HepG2 (cell line): Measurements from ENCODE around the gene SEMA4B. TPM values are rescaled to one million over a fixed set of nuclear protein-coding genes. Genes with fewer than 3 reads are reported as not detected.

Source experiments
- ARNTL ChIP-seq: sonication (generic); formaldehyde crosslinking; IDR thresholded peaks from 2 replicates; pipeline ENCODE4 v1.4.0; 2020; ENCODE audit warnings: mild to moderate bottlenecking, missing genetic modification reagents
- HOXA3 ChIP-seq: sonication (generic); formaldehyde crosslinking; IDR thresholded peaks from 2 replicates; pipeline ENCODE4 v1.5.0; 2020; ENCODE audit warnings: missing genetic modification reagents
- KLF12 ChIP-seq: sonication (generic); formaldehyde crosslinking; IDR thresholded peaks from 2 replicates; pipeline ENCODE4 v1.4.0; 2020; ENCODE audit warnings: missing genetic modification reagents, borderline replicate concordance
- MED1 ChIP-seq: sonication (generic); formaldehyde crosslinking; IDR thresholded peaks from 2 replicates; pipeline ENCODE4 v1.4.0; 2020; ENCODE audit warnings: missing genetic modification reagents
- RBFOX2 ChIP-seq: fragments of 200-400 bp; formaldehyde crosslinking; IDR thresholded peaks from 2 replicates; pipeline ENCODE4 v1.6.1; 2017; ENCODE audit warnings: low read depth, mild to moderate bottlenecking, low read length
- ZMYM2 ChIP-seq: sonication (generic); formaldehyde crosslinking; IDR thresholded peaks from 2 replicates; pipeline ENCODE4 v1.8.0; 2022; ENCODE audit warnings: mild to moderate bottlenecking, missing genetic modification reagents
- ZNF17 ChIP-seq: sonication (generic); formaldehyde crosslinking; IDR thresholded peaks from 2 replicates; pipeline ENCODE4 v1.5.0; 2020; ENCODE audit warnings: mild to moderate bottlenecking, missing genetic modification reagents
- ZNF224 ChIP-seq: sonication (generic); formaldehyde crosslinking; IDR thresholded peaks from 2 replicates; pipeline ENCODE4 v1.5.0; 2020; ENCODE audit warnings: mild to moderate bottlenecking, missing genetic modification reagents
- ZNF260 ChIP-seq: sonication (generic); formaldehyde crosslinking; IDR thresholded peaks from 2 replicates; pipeline ENCODE4 v1.4.0; 2020; ENCODE audit warnings: missing genetic modification reagents, low read depth, mild to moderate bottlenecking, borderline replicate concordance
- ZNF569 ChIP-seq: sonication (generic); formaldehyde crosslinking; IDR thresholded peaks from 2 replicates; pipeline ENCODE4 v1.5.0; 2020; ENCODE audit warnings: mild to moderate bottlenecking, missing genetic modification reagents, moderate library complexity, borderline replicate concordance
- ZNF572 ChIP-seq: sonication (generic); formaldehyde crosslinking; IDR thresholded peaks from 2 replicates; pipeline ENCODE4 v1.5.1; 2020; ENCODE audit warnings: mild to moderate bottlenecking, missing genetic modification reagents
- ZNF788 ChIP-seq: sonication (generic); formaldehyde crosslinking; IDR thresholded peaks from 2 replicates; pipeline ENCODE4 v1.5.0; 2020; ENCODE audit warnings: mild to moderate bottlenecking, missing genetic modification reagents, borderline replicate concordance
- ZNF83 ChIP-seq: sonication (generic); formaldehyde crosslinking; IDR thresholded peaks from 2 replicates; pipeline ENCODE4 v1.4.0; 2020; ENCODE audit warnings: missing genetic modification reagents, mild to moderate bottlenecking, borderline replicate concordance
- polyA plus RNA-seq, 8 experiments: library from polyadenylated mRNA; depleted of rRNA in 3 of 8; stranded (reverse) in 7 of 8; unstranded in 1 of 8; fragments of >200 nt; fragmentation: Illumina TruSeq in 4 of 8; extraction: Trizol in 4 of 8; gene quantifications; 2 replicates each; pipeline versions ENCODE4 v1.2.1 to v1.2.3, GENCODE V29; 2011 to 2016; ENCODE audit warnings: low read depth in 4 of 8, missing spikeins in 1 of 8, mixed read lengths in 1 of 8; ENCODE audit not compliant: insufficient read depth in 1 of 8
- total RNA-seq, 5 experiments: library from RNA; depleted of rRNA; stranded (reverse); fragments of >200 nt; fragmentation: Illumina TruSeq; extraction: Trizol; gene quantifications; 2 replicates each; pipeline ENCODE4 v1.2.3, GENCODE V29; 2016; ENCODE audit warnings: low read depth in 1 of 5
- TF ChIP-seq, protein P1 (sequence below): sonication (generic); formaldehyde crosslinking; IDR thresholded peaks from 2 replicates; pipeline ENCODE4 v1.5.1; 2020; ENCODE audit warnings: mild to moderate bottlenecking, missing genetic modification reagents, borderline replicate concordance
- TF ChIP-seq, protein P2 (sequence below): sonication (generic); formaldehyde crosslinking; IDR thresholded peaks from 2 replicates; pipeline ENCODE4 v1.5.1; 2020; ENCODE audit warnings: missing genetic modification reagents, mild to moderate bottlenecking, borderline replicate concordance
- TF ChIP-seq, protein P3 (sequence below): sonication (generic); formaldehyde crosslinking; IDR thresholded peaks from 2 replicates; pipeline ENCODE4 v1.5.1; 2020; ENCODE audit warnings: mild to moderate bottlenecking, missing genetic modification reagents
- TF ChIP-seq, protein P4 (sequence below): sonication (generic); formaldehyde crosslinking; IDR thresholded peaks from 2 replicates; pipeline ENCODE4 v1.5.0; 2020; ENCODE audit warnings: mild to moderate bottlenecking, missing genetic modification reagents
- TF ChIP-seq, protein P5 (sequence below): sonication (generic); formaldehyde crosslinking; IDR thresholded peaks from 2 replicates; pipeline ENCODE4 v1.5.0; 2020; ENCODE audit warnings: missing genetic modification reagents, mild to moderate bottlenecking, borderline replicate concordance
- TF ChIP-seq, protein P6 (sequence below): sonication (generic); formaldehyde crosslinking; IDR thresholded peaks from 2 replicates; pipeline ENCODE4 v1.4.0; 2020; ENCODE audit warnings: mild to moderate bottlenecking, missing genetic modification reagents

The SEMA4B gene
- total and polyA plus RNA-seq, 2 of the 13 experiments (the other 11 are each of a cell fraction or from before 2014, with no cell fraction given): 2.1 to 17.0 TPM

DNA sequence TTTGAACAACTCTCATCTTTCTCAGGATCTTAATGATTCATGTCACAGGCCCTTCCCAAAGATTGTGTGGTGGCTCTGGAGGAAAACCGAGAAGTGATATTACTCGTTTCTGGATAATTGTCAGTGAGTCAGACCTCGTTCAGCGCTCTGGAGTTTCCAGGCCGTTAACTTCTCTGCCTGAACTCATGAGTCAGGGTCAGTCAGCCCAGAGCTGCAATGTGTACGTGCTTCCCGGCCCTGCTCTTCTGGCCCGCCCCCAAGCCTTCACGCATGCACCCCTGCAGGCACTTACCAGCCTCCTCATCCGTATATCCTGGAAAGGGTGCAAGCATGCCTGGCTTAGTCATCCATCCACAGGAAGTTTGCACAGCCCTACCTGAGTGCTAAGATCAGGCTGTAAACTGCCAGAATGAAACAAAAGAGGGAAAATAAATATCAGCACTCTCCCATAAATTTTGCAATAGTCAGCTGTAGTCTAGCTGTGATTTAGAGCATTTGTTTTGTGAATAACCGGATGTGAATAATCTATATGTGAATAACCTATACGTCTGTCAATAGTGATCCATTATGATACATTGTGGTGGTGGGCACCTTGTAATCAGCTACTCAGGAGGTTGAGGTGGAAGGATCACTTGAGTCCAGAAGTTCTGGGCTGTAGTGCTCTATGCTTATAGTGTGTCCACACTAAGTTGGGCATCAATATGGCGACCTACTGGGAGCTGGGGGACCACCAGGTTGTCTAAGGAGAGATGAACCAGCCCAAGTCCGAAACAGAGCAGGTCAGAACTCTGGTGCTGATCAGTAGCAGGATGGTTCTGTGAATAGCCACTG, 35.3 kb upstream of the SEMA4B start (continued):
- TF ChIP-seq, protein P1, sequence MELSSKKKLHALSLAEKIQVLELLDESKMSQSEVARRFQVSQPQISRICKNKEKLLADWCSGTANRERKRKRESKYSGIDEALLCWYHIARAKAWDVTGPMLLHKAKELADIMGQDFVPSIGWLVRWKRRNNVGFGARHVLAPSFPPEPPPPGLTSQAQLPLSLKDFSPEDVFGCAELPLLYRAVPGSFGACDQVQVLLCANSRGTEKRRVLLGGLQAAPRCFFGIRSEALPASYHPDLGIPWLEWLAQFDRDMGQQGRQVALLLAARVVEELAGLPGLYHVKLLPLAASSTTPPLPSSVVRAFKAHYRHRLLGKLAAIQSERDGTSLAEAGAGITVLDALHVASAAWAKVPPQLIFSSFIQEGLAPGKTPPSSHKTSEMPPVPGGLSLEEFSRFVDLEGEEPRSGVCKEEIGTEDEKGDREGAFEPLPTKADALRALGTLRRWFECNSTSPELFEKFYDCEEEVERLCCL: no peak
- TF ChIP-seq ZNF83 (CRISPR knock-in tag) (no peak), ZMYM2 (no peak), RBFOX2 (no peak), ZNF224 (CRISPR knock-in tag) (no peak), HOXA3 (peak; percentile 74; the same call in 1 of the 2 replicates), ZNF569 (no peak), ZNF572 (CRISPR knock-in tag) (no peak), MED1 (CRISPR knock-in tag) (peak; percentile 94), ZNF788 (no peak; the same call in 1 of the 2 replicates), ZNF17 (CRISPR knock-in tag) (no peak), KLF12 (0 out of 2 replicates have a peak, but pooled peaks have one; percentile 34), ARNTL (CRISPR knock-in tag) (no peak), ZNF260 (no peak)
- TF ChIP-seq, protein P2, sequence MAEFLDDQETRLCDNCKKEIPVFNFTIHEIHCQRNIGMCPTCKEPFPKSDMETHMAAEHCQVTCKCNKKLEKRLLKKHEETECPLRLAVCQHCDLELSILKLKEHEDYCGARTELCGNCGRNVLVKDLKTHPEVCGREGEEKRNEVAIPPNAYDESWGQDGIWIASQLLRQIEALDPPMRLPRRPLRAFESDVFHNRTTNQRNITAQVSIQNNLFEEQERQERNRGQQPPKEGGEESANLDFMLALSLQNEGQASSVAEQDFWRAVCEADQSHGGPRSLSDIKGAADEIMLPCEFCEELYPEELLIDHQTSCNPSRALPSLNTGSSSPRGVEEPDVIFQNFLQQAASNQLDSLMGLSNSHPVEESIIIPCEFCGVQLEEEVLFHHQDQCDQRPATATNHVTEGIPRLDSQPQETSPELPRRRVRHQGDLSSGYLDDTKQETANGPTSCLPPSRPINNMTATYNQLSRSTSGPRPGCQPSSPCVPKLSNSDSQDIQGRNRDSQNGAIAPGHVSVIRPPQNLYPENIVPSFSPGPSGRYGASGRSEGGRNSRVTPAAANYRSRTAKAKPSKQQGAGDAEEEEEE (CRISPR knock-in tag): peak; percentile 57; the same call in 1 of the 2 replicates
- TF ChIP-seq, protein P3, sequence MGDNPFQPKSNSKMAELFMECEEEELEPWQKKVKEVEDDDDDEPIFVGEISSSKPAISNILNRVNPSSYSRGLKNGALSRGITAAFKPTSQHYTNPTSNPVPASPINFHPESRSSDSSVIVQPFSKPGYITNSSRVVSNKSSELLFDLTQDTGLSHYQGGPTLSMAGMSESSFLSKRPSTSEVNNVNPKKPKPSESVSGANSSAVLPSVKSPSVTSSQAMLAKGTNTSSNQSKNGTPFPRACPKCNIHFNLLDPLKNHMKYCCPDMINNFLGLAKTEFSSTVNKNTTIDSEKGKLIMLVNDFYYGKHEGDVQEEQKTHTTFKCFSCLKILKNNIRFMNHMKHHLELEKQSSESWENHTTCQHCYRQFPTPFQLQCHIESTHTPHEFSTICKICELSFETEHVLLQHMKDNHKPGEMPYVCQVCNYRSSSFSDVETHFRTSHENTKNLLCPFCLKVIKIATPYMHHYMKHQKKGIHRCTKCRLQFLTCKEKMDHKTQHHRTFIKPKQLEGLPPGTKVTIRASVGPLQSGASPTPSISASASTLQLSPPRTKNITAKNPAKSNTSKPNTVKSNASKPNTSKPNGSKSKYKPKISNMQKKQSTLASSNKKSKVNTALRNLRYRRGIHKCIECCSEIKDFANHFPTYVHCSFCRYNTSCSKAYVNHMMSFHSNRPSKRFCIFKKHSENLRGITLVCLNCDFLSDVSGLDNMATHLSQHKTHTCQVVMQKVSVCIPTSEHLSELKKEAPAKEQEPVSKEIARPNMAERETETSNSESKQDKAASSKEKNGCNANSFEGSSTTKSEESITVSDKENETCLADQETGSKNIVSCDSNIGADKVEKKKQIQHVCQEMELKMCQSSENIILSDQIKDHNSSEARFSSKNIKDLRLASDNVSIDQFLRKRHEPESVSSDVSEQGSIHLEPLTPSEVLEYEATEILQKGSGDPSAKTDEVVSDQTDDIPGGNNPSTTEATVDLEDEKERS (CRISPR knock-in tag): no peak
- TF ChIP-seq, protein P4, sequence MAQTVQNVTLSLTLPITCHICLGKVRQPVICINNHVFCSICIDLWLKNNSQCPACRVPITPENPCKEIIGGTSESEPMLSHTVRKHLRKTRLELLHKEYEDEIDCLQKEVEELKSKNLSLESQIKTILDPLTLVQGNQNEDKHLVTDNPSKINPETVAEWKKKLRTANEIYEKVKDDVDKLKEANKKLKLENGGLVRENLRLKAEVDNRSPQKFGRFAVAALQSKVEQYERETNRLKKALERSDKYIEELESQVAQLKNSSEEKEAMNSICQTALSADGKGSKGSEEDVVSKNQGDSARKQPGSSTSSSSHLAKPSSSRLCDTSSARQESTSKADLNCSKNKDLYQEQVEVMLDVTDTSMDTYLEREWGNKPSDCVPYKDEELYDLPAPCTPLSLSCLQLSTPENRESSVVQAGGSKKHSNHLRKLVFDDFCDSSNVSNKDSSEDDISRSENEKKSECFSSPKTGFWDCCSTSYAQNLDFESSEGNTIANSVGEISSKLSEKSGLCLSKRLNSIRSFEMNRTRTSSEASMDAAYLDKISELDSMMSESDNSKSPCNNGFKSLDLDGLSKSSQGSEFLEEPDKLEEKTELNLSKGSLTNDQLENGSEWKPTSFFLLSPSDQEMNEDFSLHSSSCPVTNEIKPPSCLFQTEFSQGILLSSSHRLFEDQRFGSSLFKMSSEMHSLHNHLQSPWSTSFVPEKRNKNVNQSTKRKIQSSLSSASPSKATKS (CRISPR knock-in tag): no peak
- TF ChIP-seq, protein P5, sequence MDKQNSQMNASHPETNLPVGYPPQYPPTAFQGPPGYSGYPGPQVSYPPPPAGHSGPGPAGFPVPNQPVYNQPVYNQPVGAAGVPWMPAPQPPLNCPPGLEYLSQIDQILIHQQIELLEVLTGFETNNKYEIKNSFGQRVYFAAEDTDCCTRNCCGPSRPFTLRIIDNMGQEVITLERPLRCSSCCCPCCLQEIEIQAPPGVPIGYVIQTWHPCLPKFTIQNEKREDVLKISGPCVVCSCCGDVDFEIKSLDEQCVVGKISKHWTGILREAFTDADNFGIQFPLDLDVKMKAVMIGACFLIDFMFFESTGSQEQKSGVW (CRISPR knock-in tag): no peak
- TF ChIP-seq, protein P6, sequence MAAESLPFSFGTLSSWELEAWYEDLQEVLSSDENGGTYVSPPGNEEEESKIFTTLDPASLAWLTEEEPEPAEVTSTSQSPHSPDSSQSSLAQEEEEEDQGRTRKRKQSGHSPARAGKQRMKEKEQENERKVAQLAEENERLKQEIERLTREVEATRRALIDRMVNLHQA (CRISPR knock-in tag): no peak
